NT2/D1 (cell line): ENCODE data around the gene RUVBL1.

Source experiments
- SUZ12 ChIP-seq: IDR thresholded peaks from 2 replicates; pipeline ENCODE4 v1.6.1; 2011; ENCODE audit not compliant: insufficient read length, insufficient read depth; ENCODE audit errors: extremely low read depth
- YY1 ChIP-seq: IDR thresholded peaks from 2 replicates; pipeline ENCODE4 v1.6.1; 2011; ENCODE audit not compliant: insufficient read length, insufficient read depth
- ZNF274 ChIP-seq: IDR thresholded peaks from 2 replicates; pipeline ENCODE4 v1.6.1; 2011; ENCODE audit warnings: mild to moderate bottlenecking, low read depth, low read length

DNA sequence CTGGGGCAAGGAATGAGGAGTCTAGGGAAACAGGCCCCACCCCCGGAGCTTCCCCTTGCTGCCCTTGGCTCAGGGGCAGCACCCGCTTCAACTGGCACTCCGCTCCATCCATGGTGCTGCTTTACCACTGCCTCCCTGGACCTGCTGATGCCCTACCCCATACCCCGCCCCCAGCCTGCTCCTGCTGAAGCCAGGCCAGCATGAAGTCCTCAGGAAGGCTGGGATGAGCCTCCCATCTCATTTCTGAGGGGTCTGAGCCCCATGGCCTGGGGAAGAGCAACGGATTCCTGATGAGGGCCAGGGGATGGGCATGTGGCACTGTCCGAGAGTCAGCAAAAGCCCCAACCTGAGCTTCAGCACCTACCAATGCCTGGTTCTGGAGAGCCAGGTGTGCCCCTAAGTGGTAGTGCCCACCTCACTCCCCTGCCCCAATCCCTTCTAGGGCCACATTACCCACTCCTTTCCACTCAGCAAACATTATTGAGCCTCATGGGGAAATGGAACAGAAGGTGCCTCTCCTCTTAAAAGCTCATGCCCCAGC lies 50.4 kb downstream of the RUVBL1 start:
- TF ChIP-seq ZNF274 (no peak), SUZ12 (no peak), YY1 (no peak)
